ENCODE measurements around the gene UFD1.

DNA sequence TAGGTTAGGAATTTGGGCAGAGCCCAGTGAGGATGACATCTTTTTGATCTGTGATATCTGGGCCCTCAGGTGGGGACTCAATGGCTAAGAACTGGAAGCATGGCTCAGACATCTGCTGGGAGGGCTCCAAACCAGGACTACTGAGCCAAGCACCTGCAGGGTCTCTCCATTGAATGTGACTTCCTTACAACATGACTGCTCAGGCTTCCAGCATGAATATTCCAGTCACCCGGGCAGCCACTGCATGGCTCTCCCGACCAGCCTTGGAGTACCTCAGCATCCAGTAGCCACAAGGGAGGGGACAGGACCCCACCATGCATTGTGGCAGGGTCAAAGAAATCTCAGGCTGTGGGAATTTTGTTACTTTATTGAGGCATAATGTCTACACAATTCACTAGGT is 9.3 kb upstream of the UFD1 start:
- TF ChIP-seq, protein P1, sequence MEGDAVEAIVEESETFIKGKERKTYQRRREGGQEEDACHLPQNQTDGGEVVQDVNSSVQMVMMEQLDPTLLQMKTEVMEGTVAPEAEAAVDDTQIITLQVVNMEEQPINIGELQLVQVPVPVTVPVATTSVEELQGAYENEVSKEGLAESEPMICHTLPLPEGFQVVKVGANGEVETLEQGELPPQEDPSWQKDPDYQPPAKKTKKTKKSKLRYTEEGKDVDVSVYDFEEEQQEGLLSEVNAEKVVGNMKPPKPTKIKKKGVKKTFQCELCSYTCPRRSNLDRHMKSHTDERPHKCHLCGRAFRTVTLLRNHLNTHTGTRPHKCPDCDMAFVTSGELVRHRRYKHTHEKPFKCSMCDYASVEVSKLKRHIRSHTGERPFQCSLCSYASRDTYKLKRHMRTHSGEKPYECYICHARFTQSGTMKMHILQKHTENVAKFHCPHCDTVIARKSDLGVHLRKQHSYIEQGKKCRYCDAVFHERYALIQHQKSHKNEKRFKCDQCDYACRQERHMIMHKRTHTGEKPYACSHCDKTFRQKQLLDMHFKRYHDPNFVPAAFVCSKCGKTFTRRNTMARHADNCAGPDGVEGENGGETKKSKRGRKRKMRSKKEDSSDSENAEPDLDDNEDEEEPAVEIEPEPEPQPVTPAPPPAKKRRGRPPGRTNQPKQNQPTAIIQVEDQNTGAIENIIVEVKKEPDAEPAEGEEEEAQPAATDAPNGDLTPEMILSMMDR (IDR thresholded peaks at IDR 0.05): no peak
- no peak for TF ChIP-seq POLR2A (IDR thresholded peaks at IDR 0.05)
